ENCODE data around the gene P4HA1. TPM values are rescaled to one million over a fixed set of nuclear protein-coding genes. Genes with fewer than 3 reads are reported as not detected.
"Not testable (repeated sequence)": the region's sequence is repeated elsewhere in the genome, so short reads cannot be mapped to it uniquely, and the experiment has no call there.

The P4HA1 gene
- total and polyA plus RNA-seq, 12 donors = 9.2 to 109 (median 45.1) TPM

- Histone ChIP-seq H3K9me3 (replicated peaks in 1 of 3) (no peaks in the 10 kb centered on the region), H3K27me3 (no peaks in the 10 kb centered on the region), H3K4me3 (no peak overlapping the region), H3K27ac (no peak overlapping the region), H3K36me3 (replicated peaks in 1 of 2) (peaks cover 0 to 18% of the 10 kb centered on the region in 2 donors), H3K4me1 (replicated peaks in 1 of 2) (no peaks in the 10 kb centered on the region)
- WGBS, 4 donors = 95 to 98% (median 97%) methylated on average over 6 of the region's 6 CpGs
- TF ChIP-seq, protein P1, sequence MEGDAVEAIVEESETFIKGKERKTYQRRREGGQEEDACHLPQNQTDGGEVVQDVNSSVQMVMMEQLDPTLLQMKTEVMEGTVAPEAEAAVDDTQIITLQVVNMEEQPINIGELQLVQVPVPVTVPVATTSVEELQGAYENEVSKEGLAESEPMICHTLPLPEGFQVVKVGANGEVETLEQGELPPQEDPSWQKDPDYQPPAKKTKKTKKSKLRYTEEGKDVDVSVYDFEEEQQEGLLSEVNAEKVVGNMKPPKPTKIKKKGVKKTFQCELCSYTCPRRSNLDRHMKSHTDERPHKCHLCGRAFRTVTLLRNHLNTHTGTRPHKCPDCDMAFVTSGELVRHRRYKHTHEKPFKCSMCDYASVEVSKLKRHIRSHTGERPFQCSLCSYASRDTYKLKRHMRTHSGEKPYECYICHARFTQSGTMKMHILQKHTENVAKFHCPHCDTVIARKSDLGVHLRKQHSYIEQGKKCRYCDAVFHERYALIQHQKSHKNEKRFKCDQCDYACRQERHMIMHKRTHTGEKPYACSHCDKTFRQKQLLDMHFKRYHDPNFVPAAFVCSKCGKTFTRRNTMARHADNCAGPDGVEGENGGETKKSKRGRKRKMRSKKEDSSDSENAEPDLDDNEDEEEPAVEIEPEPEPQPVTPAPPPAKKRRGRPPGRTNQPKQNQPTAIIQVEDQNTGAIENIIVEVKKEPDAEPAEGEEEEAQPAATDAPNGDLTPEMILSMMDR (IDR thresholded peaks at IDR 0.05) = no peak
- no peak for TF ChIP-seq POLR2A (IDR thresholded peaks at IDR 0.05)
- intact Hi-C loops (cut with DNase I) = no loop called here
- no peak for DNase-seq
Observed at GRCh38 chr10:73032536-73032935, 64.1 kb downstream of the P4HA1 start.

- 91 to 100% (median 96%) methylated on average over 1 of the region's 1 CpG for WGBS, 4 donors
- H3K27me3 ChIP-seq; intact Hi-C loops (cut with DNase I); H3K9me3 ChIP-seq (replicated peaks in 1 of 3); H3K4me1 ChIP-seq (replicated peaks in 1 of 2); DNase-seq; H3K27ac ChIP-seq; H3K4me3 ChIP-seq: not testable (repeated sequence)
- H3K36me3 ChIP-seq (replicated peaks in 1 of 2) = peaks cover 0 to 18% of the 10 kb centered on the region in 2 donors
Observed at GRCh38 chr10:73026623-73027022, 70.0 kb downstream of the P4HA1 start.

DNA sequence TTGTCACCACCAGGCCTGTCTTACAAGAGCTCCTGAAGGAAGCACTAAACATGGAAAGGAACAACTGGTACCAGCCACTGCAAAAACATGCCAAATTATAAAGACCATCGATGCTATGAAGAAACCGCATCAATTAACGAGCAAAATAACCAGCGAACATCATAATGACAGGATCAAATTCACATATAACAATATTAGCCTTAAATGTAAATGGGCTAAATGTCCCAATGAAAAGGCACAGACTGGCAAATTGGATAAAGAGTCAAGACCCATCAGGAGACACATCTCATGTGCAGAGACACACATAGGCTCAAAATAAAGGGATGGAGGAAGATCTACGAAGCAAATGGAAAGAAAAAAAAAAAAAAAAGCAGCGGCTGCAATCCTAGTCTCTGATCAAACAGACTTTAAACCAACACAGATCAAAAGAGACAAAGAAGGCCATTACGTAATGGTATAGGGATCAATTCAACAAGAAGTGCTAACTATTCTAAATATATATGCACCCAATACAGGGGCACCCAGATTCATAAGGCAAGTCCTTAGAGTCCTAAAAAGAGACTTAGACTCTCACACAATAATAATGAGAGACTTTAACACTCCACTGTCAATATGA, 73.1 kb downstream of the P4HA1 start:
- DNase-seq; H3K4me1 ChIP-seq (replicated peaks in 1 of 2); intact Hi-C loops (cut with DNase I); H3K27ac ChIP-seq; H3K4me3 ChIP-seq; H3K9me3 ChIP-seq (replicated peaks in 1 of 3); H3K27me3 ChIP-seq: not testable (repeated sequence)
- H3K36me3 ChIP-seq (replicated peaks in 1 of 2) = peaks cover 0 to 10% of the 10 kb centered on the region in 2 donors
- WGBS, 4 donors = 93 to 98% (median 96%) methylated on average over 7 of the region's 7 CpGs

DNA sequence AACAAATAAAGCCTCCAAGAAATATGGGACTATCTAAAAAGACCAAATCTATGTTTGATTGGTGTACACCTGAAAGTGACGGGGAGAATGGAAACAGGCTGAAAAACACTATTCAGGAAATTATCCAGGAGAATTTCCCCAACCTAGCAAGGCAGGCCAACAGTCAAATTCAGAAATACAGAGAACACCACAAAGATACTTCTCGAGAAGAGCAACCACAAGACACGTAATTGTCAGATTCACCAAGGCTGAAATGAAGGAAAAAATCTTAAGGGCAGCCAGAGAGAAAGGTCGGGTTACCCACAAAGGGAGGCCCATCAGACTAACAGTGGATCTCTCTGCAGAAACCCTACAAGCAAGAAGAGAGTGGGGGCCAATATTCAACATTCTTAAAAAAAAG, 73.7 kb downstream of the P4HA1 start:
- H3K27ac ChIP-seq; H3K9me3 ChIP-seq (replicated peaks in 1 of 3); H3K4me1 ChIP-seq (replicated peaks in 1 of 2); H3K4me3 ChIP-seq; DNase-seq; H3K27me3 ChIP-seq; intact Hi-C loops (cut with DNase I); H3K36me3 ChIP-seq (replicated peaks in 1 of 2): not testable (repeated sequence)
- 88 to 99% (median 95%) methylated on average over 4 of the region's 4 CpGs for WGBS, 4 donors

- peaks cover 0 to 18% of the 10 kb centered on the region in 2 donors for H3K36me3 ChIP-seq (replicated peaks in 1 of 2)
- H3K27me3 ChIP-seq; H3K4me1 ChIP-seq (replicated peaks in 1 of 2); intact Hi-C loops (cut with DNase I); H3K27ac ChIP-seq; H3K9me3 ChIP-seq (replicated peaks in 1 of 3); H3K4me3 ChIP-seq; DNase-seq: not testable (repeated sequence)
- 78 to 100% (median 87%) methylated on average over 4 to 6 of the region's 6 CpGs for WGBS, 4 donors
Observed at GRCh38 chr10:73021538-73022164, 75.0 kb downstream of the P4HA1 start.

DNA sequence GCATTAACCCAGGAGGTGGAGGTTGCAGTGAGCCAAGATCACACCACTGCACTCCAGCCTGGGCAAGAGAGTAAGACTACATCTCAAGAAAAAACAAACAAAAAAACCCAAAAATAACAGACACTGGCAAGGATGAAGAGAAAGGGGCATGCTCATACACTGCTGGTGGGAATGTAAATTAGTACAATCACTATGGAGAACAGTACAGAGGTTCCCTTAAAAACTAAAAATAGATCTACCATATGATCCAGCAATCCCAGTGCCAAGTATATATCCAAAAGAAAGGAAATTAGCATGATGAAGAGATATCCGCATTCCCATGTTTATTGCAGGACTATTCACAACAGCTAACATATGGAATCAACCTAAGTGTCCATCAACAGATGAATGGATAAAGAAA, 75.6 kb downstream of the P4HA1 start:
- no peaks in the 10 kb centered on the region for H3K9me3 ChIP-seq (replicated peaks in 1 of 3)
- H3K4me1 ChIP-seq (replicated peaks in 1 of 2) = no peaks in the 10 kb centered on the region
- no peak overlapping the region for H3K27ac ChIP-seq
- 96 to 100% (median 97%) methylated on average over 1 of the region's 1 CpG for WGBS, 4 donors
- H3K27me3 ChIP-seq = no peaks in the 10 kb centered on the region
- DNase-seq = no peak
- intact Hi-C loops (cut with DNase I) = no loop called here
- peaks cover 0 to 24% of the 10 kb centered on the region in 2 donors for H3K36me3 ChIP-seq (replicated peaks in 1 of 2)
- no peak overlapping the region for H3K4me3 ChIP-seq
- no peak for TF ChIP-seq POLR2A (IDR thresholded peaks at IDR 0.05)
- TF ChIP-seq, protein P1 (IDR thresholded peaks at IDR 0.05) = no peak
